IMR-90 (cell line): ENCODE results near the gene CLDN8. TPM values are rescaled to one million over a fixed set of nuclear protein-coding genes. Genes with fewer than 3 reads are reported as not detected.

ENCODE experiments used
- ATAC-seq: fragments of 200-7000 bp; cut with Tn5 transposase; 2 replicates; pipeline ENCODE4 v1.9.1; 2020; ENCODE audit warnings: low read depth, mild to moderate bottlenecking, moderate library complexity
- BruUV-seq: library from RNA; stranded (reverse); fragments of 400-500 nt; replicated peaks from 2 replicates; lab custom pipeline; 2021; lab: Mats Ljungman, UMichigan
- CTCF ChIA-PET: fragments of 300-600 bp; formaldehyde crosslinking; extraction: SDS; loops from one replicate; lab custom pipeline; 2021; ENCODE audit warnings: antibody characterized with exemption; lab: Yijun Ruan, JAX
- POLR2A ChIA-PET: fragments of 300-600 bp; sonication (Branson Sonifier 250); formaldehyde crosslinking; loops from one replicate; lab custom pipeline; 2022; ENCODE audit warnings: antibody characterized with exemption; ENCODE audit not compliant: unreplicated experiment; lab: Charles Lee
- DNase-seq: peaks from one replicate; pipeline ENCODE4 v3.0.0; 2013
- H2AFZ ChIP-seq: replicated peaks from 2 replicates; pipeline ENCODE3; 2013; ENCODE audit warnings: low read length, mild to moderate bottlenecking; ENCODE audit not compliant: poor library complexity
- H2AK5ac ChIP-seq: 2 replicates; pipeline ENCODE4 v1.6.1; 2013; ENCODE audit warnings: low read depth, low read length, inconsistent platforms
- H2AK9ac ChIP-seq: replicated peaks from 2 replicates; pipeline ENCODE3; 2013; ENCODE audit warnings: mild to moderate bottlenecking, low read depth, low read length, moderate library complexity; ENCODE audit not compliant: poor library complexity
- H2BK120ac ChIP-seq: 2 replicates; pipeline ENCODE4 v1.6.1; 2013; ENCODE audit warnings: low read depth, low read length, inconsistent platforms
- H2BK15ac ChIP-seq: 3 replicates; pipeline ENCODE4 v1.6.1; 2013; ENCODE audit warnings: low read depth, low read length, inconsistent platforms
- H2BK20ac ChIP-seq: 2 replicates; pipeline ENCODE4 v1.6.1; 2013; ENCODE audit warnings: low read depth, mild to moderate bottlenecking, inconsistent platforms, low read length, moderate library complexity
- H2BK5ac ChIP-seq: 2 replicates; pipeline ENCODE4 v1.6.1; 2013; ENCODE audit warnings: mild to moderate bottlenecking, low read depth, low read length, inconsistent platforms; ENCODE audit not compliant: poor library complexity, severe bottlenecking
- H3K14ac ChIP-seq: replicated peaks from 2 replicates; pipeline ENCODE4 v1.6.1; 2013; ENCODE audit warnings: low read depth, low read length, inconsistent platforms
- H3K18ac ChIP-seq: 2 replicates; pipeline ENCODE4 v1.6.1; 2013; ENCODE audit warnings: low read depth, low read length, control low read depth
- H3K23ac ChIP-seq: 2 replicates; pipeline ENCODE4 v1.6.1; 2013; ENCODE audit warnings: low read depth, low read length, inconsistent platforms
- H3K27ac ChIP-seq: 2 replicates; pipeline ENCODE4 v1.5.1; 2013; ENCODE audit warnings: mild to moderate bottlenecking, control low read depth, low read length; ENCODE audit not compliant: insufficient read depth
- H3K27me3 ChIP-seq: 2 replicates; pipeline ENCODE4 v1.6.1; 2013; ENCODE audit warnings: low read length; ENCODE audit not compliant: control insufficient read depth, insufficient read depth
- H3K36me3 ChIP-seq: 2 replicates; pipeline ENCODE4 v1.6.1; 2013; ENCODE audit warnings: low read length, mixed read lengths; ENCODE audit not compliant: control insufficient read depth, insufficient read depth
- H3K4ac ChIP-seq: 2 replicates; pipeline ENCODE4 v1.6.1; 2013; ENCODE audit warnings: low read depth, low read length, inconsistent platforms
- H3K4me1 ChIP-seq: 2 replicates; pipeline ENCODE4 v1.6.1; 2013; ENCODE audit warnings: low read length, mixed read lengths; ENCODE audit not compliant: control insufficient read depth, insufficient read depth
- H3K4me2 ChIP-seq: 2 replicates; pipeline ENCODE4 v1.6.1; 2013; ENCODE audit warnings: low read depth, mild to moderate bottlenecking, control low read depth, low read length, moderate library complexity
- H3K4me3 ChIP-seq: 2 replicates; pipeline ENCODE4 v1.5.1; 2013; ENCODE audit warnings: low read depth, mild to moderate bottlenecking, control low read depth, low read length, moderate library complexity; ENCODE audit not compliant: insufficient read depth
- H3K56ac ChIP-seq: 2 replicates; pipeline ENCODE4 v1.6.1; 2013; ENCODE audit warnings: low read length, inconsistent platforms; ENCODE audit not compliant: insufficient read depth; ENCODE audit errors: extremely low read depth
- H3K79me1 ChIP-seq, 2 experiments: 2 replicates each; pipeline ENCODE4 v1.6.1; 2013; ENCODE audit warnings: low read length in 2 of 2, inconsistent platforms in 1 of 2, low read depth in 1 of 2
- H3K9ac ChIP-seq: 2 replicates; pipeline ENCODE4 v1.6.1; 2013; ENCODE audit warnings: low read depth, low read length, control low read depth
- H3K9me1 ChIP-seq: 2 replicates; pipeline ENCODE4 v1.6.1; 2013; ENCODE audit warnings: low read length, inconsistent platforms; ENCODE audit not compliant: insufficient read depth
- H3K9me3 ChIP-seq: 2 replicates; pipeline ENCODE4 v1.6.1; 2013; ENCODE audit warnings: low read length; ENCODE audit not compliant: control insufficient read depth, insufficient read depth
- H4K20me1 ChIP-seq: 2 replicates; pipeline ENCODE4 v1.6.1; 2013; ENCODE audit warnings: low read length, inconsistent platforms; ENCODE audit not compliant: insufficient read depth
- H4K5ac ChIP-seq: 2 replicates; pipeline ENCODE4 v1.6.1; 2013; ENCODE audit warnings: mild to moderate bottlenecking, low read depth, low read length, control low read depth
- H4K8ac ChIP-seq, 2 experiments: 2 replicates each; pipeline ENCODE4 v1.6.1; 2013; ENCODE audit warnings: low read depth in 2 of 2, low read length in 2 of 2, control low read depth in 1 of 2, inconsistent platforms in 1 of 2
- H4K91ac ChIP-seq: 2 replicates; pipeline ENCODE4 v1.6.1; 2013; ENCODE audit warnings: low read depth, low read length, inconsistent platforms; ENCODE audit not compliant: insufficient read depth
- BHLHE40 ChIP-seq: fragments of 150-350 bp; IDR thresholded peaks from 2 replicates; pipeline ENCODE4 v1.6.1; 2016; ENCODE audit warnings: mild to moderate bottlenecking, low read depth, low read length
- CHD1 ChIP-seq: IDR thresholded peaks from 2 replicates; pipeline ENCODE4 v1.6.1; 2012; ENCODE audit warnings: low read depth, low read length, improper control_type of control experiment
- MAZ ChIP-seq: IDR thresholded peaks from 2 replicates; pipeline ENCODE4 v1.6.1; 2012; ENCODE audit warnings: low read depth, mild to moderate bottlenecking, low read length, improper control_type of control experiment, moderate library complexity, borderline replicate concordance
- MXI1 ChIP-seq: IDR thresholded peaks from 2 replicates; pipeline ENCODE4 v1.6.1; 2012; ENCODE audit warnings: low read depth, mild to moderate bottlenecking, low read length, moderate library complexity, borderline replicate concordance
- POLR2A ChIP-seq: IDR thresholded peaks from 2 replicates; pipeline ENCODE4 v1.6.1; 2012; ENCODE audit warnings: mild to moderate bottlenecking, low read depth, low read length
- RCOR1 ChIP-seq: IDR thresholded peaks from 2 replicates; pipeline ENCODE4 v1.6.1; 2012; ENCODE audit warnings: mild to moderate bottlenecking, low read length, improper control_type of control experiment; ENCODE audit not compliant: insufficient replicate concordance
- RFX5 ChIP-seq: IDR thresholded peaks from 2 replicates; pipeline ENCODE4 v1.8.0; 2012; ENCODE audit warnings: low read depth, mild to moderate bottlenecking, low read length, moderate library complexity
- WGBS, 2 experiments: methylation state at CpG; one replicate each; pipeline versions ENCODE4 v1.1.5 to v1.1.7; 2013; ENCODE audit warnings: missing lambda C conversion rate in 2 of 2; ENCODE audit not compliant: insufficient read length in 1 of 2; ENCODE audit errors: extremely low coverage in 2 of 2; 5-methylcytosine and 5-hydroxymethylcytosine counted together
- dilution Hi-C: fragments of 300-500 bp; cut with HindIII; formaldehyde crosslinking; loops from one replicate; pipeline ENCODE4 v1.14.3; 2018; ENCODE audit warnings: low sequenced_read_pairs; ENCODE audit not compliant: unreplicated experiment
- in situ Hi-C: fragments of 300-500 bp; cut with MboI; formaldehyde crosslinking; loops from 3 replicates; pipeline ENCODE4 v1.14.3; 2019; ENCODE audit warnings: low sequenced_read_pairs, inconsistent platforms, mixed read lengths
- intact Hi-C: fragments of 100-400 bp; cut with micrococcal nuclease; formaldehyde crosslinking; loops from 2 replicates; pipeline ENCODE4 v1.10.0; 2022
- polyA plus RNA-seq, 3 experiments: library from polyadenylated mRNA; depleted of rRNA; stranded (reverse); fragments of >200 nt; gene quantifications; 2 replicates each; pipeline ENCODE4 v1.2.3, GENCODE V29; 2012; ENCODE audit warnings: low replicate concordance in 1 of 3
- total RNA-seq: library from RNA; depleted of rRNA; stranded (reverse); fragments of >200 nt; gene quantifications from 2 replicates; pipeline ENCODE4 v1.2.3, GENCODE V29; 2012

The CLDN8 gene
- total and polyA plus RNA-seq, 2 of the 4 experiments (the other 2 are of a cell fraction): not detected

DNA sequence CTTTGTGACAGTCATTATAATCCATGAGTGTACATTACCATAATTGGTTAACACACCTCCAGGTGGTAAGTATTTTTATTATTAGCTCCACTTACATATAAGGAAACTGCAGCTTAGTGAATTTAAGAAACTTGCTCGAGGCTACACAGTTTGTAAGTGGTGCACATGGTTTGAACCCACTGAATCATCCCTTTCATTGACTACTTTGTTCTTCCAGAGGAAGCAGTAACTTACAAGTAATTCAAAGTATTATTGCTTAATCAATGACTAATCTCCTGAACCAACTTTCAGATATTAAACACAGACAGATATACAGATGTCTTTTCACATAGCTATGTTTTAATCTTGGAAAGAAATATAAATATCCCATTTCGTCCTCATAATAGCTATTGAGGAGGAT is 18.7 kb upstream of the CLDN8 start:
- no peak overlapping the region for H2BK5ac ChIP-seq
- H3K14ac ChIP-seq: no peak overlapping the region
- no TSS peak for BruUV-seq
- no CpG with 5 or more reads among the region's 2 CpGs for WGBS, 2 experiments
- no peaks in the 10 kb centered on the region for H3K4me1 ChIP-seq
- no peak overlapping the region for H2AK5ac ChIP-seq
- ATAC-seq: no peak
- no peak overlapping the region for H2BK120ac ChIP-seq
- no peak overlapping the region for H3K9ac ChIP-seq
- H3K27me3 ChIP-seq: no peaks in the 10 kb centered on the region
- H4K5ac ChIP-seq: no peak overlapping the region
- TF ChIP-seq RCOR1 (no peak), POLR2A (no peak), RFX5 (no peak), MXI1 (no peak), BHLHE40 (no peak), MAZ (no peak), CHD1 (no peak)
- H4K8ac ChIP-seq: no peak overlapping the region
- no peaks in the 10 kb centered on the region for H3K9me1 ChIP-seq
- no peaks in the 10 kb centered on the region for H4K20me1 ChIP-seq
- no peak overlapping the region for H4K91ac ChIP-seq
- ChIA-PET CTCF (interaction anchor here (0.6 kb wide), 1 partner anchor 112 kb away, joined by 4 read pairs; no protein-coding TSS in a partner anchor), POLR2A (no interaction called here)
- in situ Hi-C loops (no loop called here), dilution Hi-C loops (no loop called here), intact Hi-C loops (no loop called here)
- H3K18ac ChIP-seq: no peak overlapping the region
- H3K4ac ChIP-seq: no peak overlapping the region
- H3K79me1 ChIP-seq: no peaks in the 10 kb centered on the region
- no peak overlapping the region for H2BK15ac ChIP-seq
- H3K56ac ChIP-seq: no peak overlapping the region
- H2AFZ ChIP-seq: no peak overlapping the region
- no peak overlapping the region for H3K4me3 ChIP-seq
- no peak overlapping the region for H3K23ac ChIP-seq
- H2AK9ac ChIP-seq: no peak overlapping the region
- H2BK20ac ChIP-seq: no peak overlapping the region
- H3K36me3 ChIP-seq: no peaks in the 10 kb centered on the region
- no peak overlapping the region for H3K27ac ChIP-seq
- H3K9me3 ChIP-seq: peaks cover 2% of the 10 kb centered on the region; the same call in 1 of the 2 replicates
- DNase-seq: no peak
- H3K4me2 ChIP-seq: no peak overlapping the region
